Hypothalamus (tissue), 51 donors: Measurements from ENCODE around the gene ANKFN1.

Source experiments
- DNase-seq, 51 donors: peaks; one replicate each; lab custom pipeline; 2025; lab: John Stamatoyannopoulos, UW

ANKFN1 gene

DNA sequence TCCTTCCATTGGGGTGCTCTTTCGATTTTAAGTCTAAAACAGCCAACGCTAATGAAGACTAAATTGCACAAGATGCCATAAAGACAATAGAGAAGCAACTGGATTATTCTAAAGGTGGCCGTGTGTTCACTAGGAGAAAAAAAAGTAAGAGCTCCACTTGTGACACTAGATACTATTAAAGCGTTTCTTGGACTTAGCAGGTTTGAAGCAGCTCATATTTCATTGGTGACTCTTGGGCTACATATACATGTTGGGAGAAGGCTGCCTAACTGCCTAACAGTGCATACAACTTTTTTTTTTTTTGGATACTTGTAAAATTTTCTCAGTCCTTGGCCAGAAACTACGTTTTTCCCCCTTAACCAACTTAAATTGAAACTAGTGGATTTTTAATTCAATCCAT, 328.4 kb downstream of the ANKFN1 start:
- no peak for DNase-seq

- DNase-seq: no peak
Observed at GRCh38 chr17:56482229-56482628, 329.0 kb downstream of the ANKFN1 start.

GRCh38 chr17:56486732-56487131, 333.5 kb downstream of the ANKFN1 start:
- DNase-seq: no peak

- DNase-seq: no peak
Observed at GRCh38 chr17:56488800-56489199, 335.5 kb downstream of the ANKFN1 start.

- no peak for DNase-seq
Observed at GRCh38 chr17:56489980-56490379, 336.7 kb downstream of the ANKFN1 start.

- no peak for DNase-seq
Observed at GRCh38 chr17:56495556-56495955, 342.3 kb downstream of the ANKFN1 start.

DNA sequence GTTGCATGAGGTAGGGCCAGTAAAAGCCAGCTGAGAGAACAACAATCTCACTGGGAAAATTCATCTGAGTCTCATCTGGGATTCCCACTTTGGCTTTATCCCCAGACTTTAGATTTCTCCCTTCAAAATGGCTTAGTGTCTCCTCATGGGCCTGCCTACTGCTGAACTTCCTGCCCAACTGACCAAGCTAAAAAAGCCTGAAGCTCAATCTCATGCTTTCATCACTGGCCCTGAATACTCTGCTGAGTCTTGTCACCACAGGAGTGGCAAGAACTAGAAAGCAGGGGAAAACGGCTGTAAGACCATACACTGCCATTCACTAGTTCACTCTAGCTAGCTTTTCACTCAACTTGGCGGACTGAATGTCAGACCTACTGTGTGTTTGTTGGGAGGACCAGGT, 343.9 kb downstream of the ANKFN1 start:
- no peak for DNase-seq

DNA sequence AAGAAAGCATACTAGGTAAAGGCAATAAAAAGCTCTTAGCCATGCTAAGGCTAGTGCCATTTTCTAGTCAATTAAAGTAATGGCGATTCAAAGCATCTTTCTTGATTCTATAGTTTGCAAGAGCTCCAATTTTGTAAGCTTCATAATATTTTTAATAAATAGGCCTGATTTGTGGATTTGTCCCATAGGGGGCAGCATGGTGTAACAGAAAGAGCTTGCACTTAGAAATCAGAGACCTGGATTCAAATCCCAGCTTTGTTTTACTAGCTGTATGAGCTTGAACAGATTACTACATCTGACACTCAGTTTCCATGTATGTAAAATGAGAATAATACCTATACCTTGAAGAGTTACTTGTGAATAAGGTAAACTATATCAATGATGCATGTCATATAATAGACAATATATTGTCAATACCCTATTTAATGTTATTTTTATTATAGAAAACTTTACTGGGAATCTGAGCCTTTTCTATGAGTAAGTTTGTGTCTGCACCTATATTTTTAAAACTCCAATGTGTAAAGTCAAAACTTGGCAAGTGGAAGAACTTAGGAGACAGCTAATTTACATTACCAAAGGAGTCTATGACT, 346.6 kb downstream of the ANKFN1 start:
- no peak for DNase-seq

- no peak for DNase-seq
Observed at GRCh38 chr17:56502120-56502654, 348.9 kb downstream of the ANKFN1 start.

DNA sequence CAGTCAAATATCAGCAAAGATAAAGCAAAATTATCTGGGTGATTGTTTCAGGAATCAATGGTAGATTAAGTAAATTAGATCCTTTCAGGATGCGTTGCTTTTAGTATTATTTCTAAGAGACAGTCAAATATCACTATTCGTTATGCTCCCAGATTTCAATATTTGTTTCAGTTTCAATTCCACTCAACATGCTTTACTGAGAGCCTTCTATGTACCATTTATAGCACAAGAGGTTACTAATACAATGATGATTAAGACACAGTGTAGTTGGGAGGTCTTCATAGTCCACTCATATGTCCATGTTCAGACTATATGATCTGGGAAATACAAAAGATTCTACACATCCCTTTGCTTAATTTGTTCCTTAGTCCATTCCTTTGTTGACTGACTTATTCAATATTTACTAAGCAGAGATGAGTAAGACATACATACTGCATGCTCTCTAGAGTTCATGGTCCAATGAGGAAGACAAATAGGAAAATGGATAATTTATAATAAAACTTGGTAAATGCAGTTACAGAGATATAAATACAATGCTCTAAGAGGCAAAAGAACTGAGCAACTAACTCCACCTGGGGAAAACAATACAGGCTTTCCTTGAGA, 352.0 kb downstream of the ANKFN1 start:
- no peak for DNase-seq

GRCh38 chr17:56506349-56506748, 353.1 kb downstream of the ANKFN1 start:
- DNase-seq: no peak

DNA sequence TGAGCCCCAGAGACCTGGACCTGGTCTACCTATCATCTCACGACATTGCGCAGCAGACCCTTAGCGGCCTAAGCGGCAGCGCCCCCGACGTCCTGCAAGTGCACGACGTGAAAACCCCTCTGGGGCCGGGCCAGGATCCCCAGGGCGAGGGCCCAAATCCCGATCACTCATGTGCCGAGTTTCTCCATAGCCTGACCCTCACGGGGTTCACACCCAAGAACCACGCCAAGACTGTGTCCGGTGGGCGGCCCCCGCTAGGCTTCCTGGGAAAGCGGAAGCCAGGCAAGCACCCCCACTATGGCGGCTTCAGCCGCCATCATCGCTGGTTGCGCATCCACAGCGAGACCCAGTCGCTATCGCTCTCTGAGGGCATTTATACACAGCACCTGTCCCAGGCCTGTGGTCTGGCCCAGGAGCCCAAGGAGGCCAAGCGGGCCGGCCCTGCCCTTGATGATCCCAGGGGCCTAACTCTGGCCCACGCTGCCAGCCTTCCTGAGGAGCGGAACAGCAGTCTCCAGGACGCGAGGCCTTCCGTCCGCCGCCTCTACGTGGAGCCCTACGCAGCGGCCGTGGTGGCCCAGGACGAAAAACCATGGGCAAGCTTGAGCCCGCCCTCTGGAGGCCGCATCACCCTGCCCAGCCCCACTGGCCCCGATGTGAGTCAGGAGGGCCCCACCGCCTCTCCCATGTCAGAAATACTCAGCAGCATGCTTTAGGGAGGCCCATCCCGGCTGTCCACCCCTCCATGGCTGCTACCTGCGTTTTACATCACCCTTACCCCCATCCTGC, 357.5 kb downstream of the ANKFN1 start:
- no peak for DNase-seq

- DNase-seq: no peak
Observed at GRCh38 chr17:56514264-56514663, 361.0 kb downstream of the ANKFN1 start.

GRCh38 chr17:56514899-56515298, 361.6 kb downstream of the ANKFN1 start:
- no peak for DNase-seq

DNA sequence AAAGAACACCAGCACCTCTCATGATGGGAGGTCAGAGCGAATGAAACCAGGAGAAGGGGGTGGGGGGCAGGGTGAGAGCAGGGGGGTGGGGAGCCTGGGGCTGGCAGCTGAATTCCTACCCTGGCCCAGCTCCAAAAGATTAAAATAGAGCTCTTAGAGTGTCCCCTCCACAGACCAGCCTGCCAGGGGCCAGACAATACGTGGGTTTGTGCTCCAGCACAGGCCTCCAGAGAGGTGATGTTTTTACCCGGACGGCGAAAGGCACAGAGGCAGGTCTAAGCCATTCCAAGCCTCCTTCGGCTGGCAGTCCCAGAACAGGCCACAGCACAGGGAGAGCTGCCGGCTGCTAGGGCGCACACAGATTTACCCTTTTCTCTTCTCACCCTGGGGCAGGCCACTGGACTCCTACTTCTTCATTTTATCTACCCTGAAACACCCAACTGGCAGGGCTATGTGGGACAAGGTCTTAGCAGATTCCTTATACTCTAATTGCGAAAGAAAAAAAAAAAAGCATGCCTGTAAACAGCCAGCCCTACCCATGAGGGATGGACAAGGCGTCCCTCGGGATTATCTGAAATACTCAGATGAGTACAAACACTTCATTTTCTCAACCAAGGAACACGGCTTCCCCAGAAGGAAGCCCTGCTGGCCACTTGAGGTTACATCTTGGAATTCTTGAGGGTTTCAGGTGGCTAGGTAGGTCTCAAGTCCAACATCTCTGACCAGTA, 368.3 kb downstream of the ANKFN1 start:
- DNase-seq: peak in 14 of 51 donors; percentile 2 to 36 (median 10)

DNA sequence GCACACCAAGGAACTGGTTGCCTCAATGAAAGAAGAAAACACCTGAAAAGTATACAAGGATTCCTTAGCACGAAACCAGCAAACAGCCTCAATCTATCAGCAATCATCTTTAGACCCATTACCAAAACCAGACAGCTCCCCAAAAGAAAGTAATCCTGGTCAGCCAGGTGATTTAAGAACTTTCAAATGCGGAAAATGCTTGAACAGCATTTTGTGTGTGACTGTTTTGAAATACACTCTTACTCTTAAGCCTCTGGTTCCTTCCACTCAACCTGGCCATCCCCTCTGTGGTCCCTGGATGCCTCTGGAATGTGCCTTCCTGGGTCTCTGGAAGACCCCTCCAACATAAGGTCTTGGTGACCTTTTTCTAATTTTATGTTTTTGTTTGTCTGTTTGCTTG, 369.8 kb downstream of the ANKFN1 start:
- DNase-seq: no peak

DNA sequence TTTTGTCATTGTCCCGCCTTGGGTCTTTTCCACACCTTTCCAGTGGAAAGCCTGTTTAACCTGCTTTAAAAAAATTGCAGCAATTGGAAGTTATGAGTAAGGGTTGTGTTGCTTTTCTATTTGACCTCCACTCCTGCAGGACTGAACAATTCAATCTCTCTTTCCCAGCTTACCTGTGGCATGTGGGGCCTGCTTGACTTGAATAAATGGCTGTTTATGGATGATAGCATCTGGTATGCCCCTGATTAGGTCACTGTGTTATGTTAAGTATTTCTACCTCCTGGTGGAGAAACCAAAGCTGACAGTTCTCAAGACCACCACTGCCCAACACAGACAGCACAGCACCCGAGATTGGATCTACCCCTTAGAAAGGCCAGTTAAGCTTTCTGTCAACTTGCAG, 375.4 kb downstream of the ANKFN1 start:
- DNase-seq: no peak

DNA sequence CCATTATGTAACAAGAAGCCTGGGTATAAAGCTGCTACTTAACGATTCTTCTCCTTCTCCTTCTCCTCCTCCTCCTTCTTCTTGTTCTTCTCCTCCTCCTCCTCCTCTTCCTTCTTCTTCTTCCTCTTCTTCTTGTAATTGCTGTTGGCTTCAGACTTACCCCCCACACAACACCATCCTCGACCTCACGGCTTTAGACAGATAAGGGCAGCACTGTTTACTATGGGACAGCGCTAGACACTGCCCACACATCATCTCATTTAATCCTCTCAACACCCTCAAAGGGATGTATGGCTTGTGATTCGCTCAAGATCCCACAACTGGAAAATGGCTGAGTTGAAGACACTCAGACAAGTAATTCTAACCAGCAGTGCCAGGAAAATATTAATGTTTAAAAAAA, 379.7 kb downstream of the ANKFN1 start:
- no peak for DNase-seq

DNA sequence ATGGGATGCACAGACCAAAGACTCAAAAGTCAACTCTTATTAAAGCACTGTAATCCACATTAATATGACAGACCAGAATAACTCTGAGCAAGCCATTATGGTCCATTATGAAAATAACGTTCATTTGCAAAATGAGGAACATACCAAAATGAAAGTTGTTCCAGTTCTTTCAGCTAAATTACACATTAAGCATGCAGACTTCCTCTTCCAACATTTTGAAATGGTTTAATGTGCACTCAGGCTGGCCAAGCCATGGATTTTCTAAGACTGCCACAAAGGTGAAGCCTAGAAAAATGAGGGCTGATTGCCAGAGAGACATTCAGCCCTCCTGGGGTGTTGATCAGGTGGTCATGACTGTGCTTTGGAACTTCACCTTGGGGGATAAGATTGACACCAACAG, 383.5 kb downstream of the ANKFN1 start:
- DNase-seq: no peak

DNA sequence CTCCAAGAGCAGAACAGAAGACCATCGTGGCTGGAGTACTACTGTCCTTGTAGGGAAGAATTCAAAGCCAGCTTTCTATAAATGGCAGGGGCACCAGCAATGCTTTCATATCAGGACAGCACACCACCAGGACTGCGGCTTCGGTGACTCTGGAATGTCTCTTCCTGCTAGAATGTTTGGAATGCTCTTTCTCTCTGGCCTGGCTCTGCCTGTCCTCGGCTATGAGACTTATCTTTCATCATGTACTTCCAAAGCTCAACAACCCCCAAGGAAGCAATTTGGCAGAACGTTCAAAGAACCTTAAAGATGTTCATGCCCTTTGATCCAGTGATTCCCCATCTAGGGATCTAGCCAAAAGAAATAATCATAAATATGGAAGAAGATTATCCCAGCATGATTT, 387.6 kb downstream of the ANKFN1 start:
- no peak for DNase-seq

GRCh38 chr17:56543280-56543679, 390.0 kb downstream of the ANKFN1 start:
- no peak for DNase-seq
